GM19193 (cell line): Measurements from ENCODE around the gene SCAPER.

Experiments used
- POLR2A ChIP-seq: IDR thresholded peaks from 4 replicates; pipeline ENCODE4 v1.6.1; 2011; ENCODE audit not compliant: insufficient read depth, insufficient read length; ENCODE audit errors: extremely low read depth

Gene SCAPER

GRCh38 chr15:76905013-76905839 is at the start of gene SCAPER:
Gene SCAPER, minus strand, starts transcription at chr15:76905340. Its CDS starts 21,523 bp downstream, at chr15:76883817.
- peak; percentile 72 for TF ChIP-seq POLR2A

- no peak for TF ChIP-seq POLR2A
Observed at GRCh38 chr15:76954744-76955143, 49.6 kb upstream of the SCAPER start.

- TF ChIP-seq POLR2A = no peak
Observed at GRCh38 chr15:76953913-76954312, 48.8 kb upstream of the SCAPER start.

- no peak for TF ChIP-seq POLR2A
Observed at GRCh38 chr15:76951220-76951619, 46.1 kb upstream of the SCAPER start.

GRCh38 chr15:76947454-76947853 is 42.3 kb upstream of the SCAPER start:
- no peak for TF ChIP-seq POLR2A

GRCh38 chr15:76945494-76946093 is 40.5 kb upstream of the SCAPER start:
- no peak for TF ChIP-seq POLR2A

- no peak for TF ChIP-seq POLR2A
Observed at GRCh38 chr15:76942331-76942730, 37.2 kb upstream of the SCAPER start.

- no peak for TF ChIP-seq POLR2A
Observed at GRCh38 chr15:76941636-76942035, 36.5 kb upstream of the SCAPER start.

GRCh38 chr15:76939715-76940114 is 34.6 kb upstream of the SCAPER start:
- TF ChIP-seq POLR2A = no peak

- no peak for TF ChIP-seq POLR2A
Observed at GRCh38 chr15:76938752-76939151, 33.6 kb upstream of the SCAPER start.

- no peak for TF ChIP-seq POLR2A
Observed at GRCh38 chr15:76936671-76937070, 31.5 kb upstream of the SCAPER start.

- TF ChIP-seq POLR2A = no peak
Observed at GRCh38 chr15:76935620-76936019, 30.5 kb upstream of the SCAPER start.

GRCh38 chr15:76932135-76932966 is 27.2 kb upstream of the SCAPER start:
- no peak for TF ChIP-seq POLR2A

- peak; percentile 95 for TF ChIP-seq POLR2A
Observed at GRCh38 chr15:76931397-76932134, 26.4 kb upstream of the SCAPER start, which contains the start of gene RCN2. Gene RCN2, plus strand, starts transcription at chr15:76931749. Its CDS starts 93 bp downstream, at chr15:76931842.
